GM19463 (cell line): Measurements from ENCODE around the gene PODXL2.
A peak's percentile ranks its signal among the peaks of the same experiment; 100 is the strongest.
"Not testable (repeated sequence)": the region's sequence is repeated elsewhere in the genome, so short reads cannot be mapped to it uniquely, and the experiment has no call there.

Experiments
- ATAC-seq: cut with Tn5 transposase; IDR thresholded peaks from one replicate; pipeline ENCODE4 v1.9.1; 2021; ENCODE audit warnings: mild to moderate bottlenecking, moderate library complexity; ENCODE audit not compliant: unreplicated experiment

The PODXL2 gene

DNA sequence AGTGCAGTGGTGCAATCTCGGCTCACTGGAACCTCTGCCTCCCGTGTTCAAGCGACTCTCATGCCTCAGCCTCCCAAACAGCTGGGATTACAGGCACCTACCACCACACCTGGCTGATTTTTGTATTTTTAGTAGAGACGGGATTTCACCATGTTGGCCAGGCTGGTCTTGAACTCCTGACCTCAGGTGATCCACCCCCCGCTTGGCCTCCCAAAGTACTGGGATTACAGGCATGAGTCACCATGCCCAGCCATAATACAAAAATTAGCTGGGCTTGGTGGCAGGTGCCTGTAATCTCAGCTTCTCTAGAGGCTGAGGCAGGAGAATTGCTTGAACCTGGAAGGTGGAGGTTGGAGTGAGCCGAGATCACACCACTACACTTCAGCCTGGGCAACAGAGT, 26.0 kb downstream of the PODXL2 start:
- not testable (repeated sequence) for ATAC-seq

- ATAC-seq = no peak
Observed at GRCh38 chr3:127655641-127656040, 26.7 kb downstream of the PODXL2 start.

- no peak for ATAC-seq
Observed at GRCh38 chr3:127656906-127657305, 27.9 kb downstream of the PODXL2 start.

DNA sequence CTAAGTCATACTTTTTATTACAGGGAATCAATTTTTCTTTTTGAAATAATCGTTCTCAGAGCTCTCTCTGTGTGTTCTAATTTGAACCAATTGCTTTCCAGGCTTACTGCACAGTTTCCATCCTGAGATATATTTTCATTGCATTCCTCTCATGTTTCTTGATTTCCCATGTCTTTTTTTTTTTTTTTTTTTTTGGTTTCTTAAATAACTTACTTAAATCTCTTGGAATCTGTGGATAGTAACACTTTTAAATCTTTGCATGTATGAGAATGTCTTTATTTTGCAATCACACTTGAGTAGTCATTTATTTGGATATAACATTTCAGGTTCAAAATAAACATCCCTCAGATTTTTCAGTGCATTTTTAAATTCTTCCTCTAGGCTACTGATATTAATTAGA, 29.2 kb downstream of the PODXL2 start:
- no peak for ATAC-seq

- ATAC-seq = no peak
Observed at GRCh38 chr3:127660621-127661251, 31.8 kb downstream of the PODXL2 start.

GRCh38 chr3:127661600-127661999, 32.6 kb downstream of the PODXL2 start:
- no peak for ATAC-seq

GRCh38 chr3:127662001-127662469, 33.0 kb downstream of the PODXL2 start:
- ATAC-seq = no peak

DNA sequence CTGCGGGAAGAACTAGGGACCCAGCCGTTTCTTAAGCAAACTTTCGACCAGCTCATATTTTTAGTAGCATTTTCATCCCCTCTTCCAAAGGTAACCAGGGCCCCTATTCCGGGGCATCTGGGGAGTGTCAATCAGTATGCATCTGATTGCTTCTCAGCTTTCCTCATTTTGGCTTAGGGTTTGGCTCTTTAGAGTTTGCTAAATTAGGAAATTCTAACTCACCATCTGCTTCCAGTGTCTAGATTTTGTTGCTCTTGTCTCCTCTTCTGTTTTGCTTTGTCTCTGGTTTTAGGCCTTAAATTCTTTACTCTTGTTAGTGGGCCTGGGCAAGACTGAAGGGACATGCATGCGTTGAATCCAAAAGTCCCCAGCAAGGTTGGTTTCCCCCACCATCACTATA, 34.2 kb downstream of the PODXL2 start:
- no peak for ATAC-seq

GRCh38 chr3:127665165-127665564, 36.2 kb downstream of the PODXL2 start:
- ATAC-seq = no peak

- ATAC-seq = no peak
Observed at GRCh38 chr3:127665586-127665985, 36.6 kb downstream of the PODXL2 start.

DNA sequence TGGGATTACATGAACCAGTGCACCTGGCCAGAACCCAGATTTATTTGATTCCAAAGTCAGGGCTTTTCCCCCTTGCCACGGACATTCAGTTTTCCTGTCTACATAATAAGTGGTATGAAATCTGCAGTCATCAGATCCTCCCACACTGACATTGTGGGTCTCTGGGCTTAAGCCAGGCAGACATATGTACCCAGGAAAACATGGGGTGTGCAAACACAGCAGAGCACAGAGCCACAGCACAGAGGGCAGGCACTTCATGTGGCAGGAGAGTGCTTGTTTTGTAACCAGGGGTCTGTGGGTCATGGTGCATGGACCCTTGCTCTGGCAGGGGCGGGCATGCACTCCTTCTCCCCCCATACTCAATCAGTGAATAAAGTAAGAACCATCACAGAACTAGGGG, 37.7 kb downstream of the PODXL2 start:
- ATAC-seq = no peak

- no peak for ATAC-seq
Observed at GRCh38 chr3:127667119-127667681, 38.2 kb downstream of the PODXL2 start.

- ATAC-seq = no peak
Observed at GRCh38 chr3:127668906-127669305, 39.9 kb downstream of the PODXL2 start.

DNA sequence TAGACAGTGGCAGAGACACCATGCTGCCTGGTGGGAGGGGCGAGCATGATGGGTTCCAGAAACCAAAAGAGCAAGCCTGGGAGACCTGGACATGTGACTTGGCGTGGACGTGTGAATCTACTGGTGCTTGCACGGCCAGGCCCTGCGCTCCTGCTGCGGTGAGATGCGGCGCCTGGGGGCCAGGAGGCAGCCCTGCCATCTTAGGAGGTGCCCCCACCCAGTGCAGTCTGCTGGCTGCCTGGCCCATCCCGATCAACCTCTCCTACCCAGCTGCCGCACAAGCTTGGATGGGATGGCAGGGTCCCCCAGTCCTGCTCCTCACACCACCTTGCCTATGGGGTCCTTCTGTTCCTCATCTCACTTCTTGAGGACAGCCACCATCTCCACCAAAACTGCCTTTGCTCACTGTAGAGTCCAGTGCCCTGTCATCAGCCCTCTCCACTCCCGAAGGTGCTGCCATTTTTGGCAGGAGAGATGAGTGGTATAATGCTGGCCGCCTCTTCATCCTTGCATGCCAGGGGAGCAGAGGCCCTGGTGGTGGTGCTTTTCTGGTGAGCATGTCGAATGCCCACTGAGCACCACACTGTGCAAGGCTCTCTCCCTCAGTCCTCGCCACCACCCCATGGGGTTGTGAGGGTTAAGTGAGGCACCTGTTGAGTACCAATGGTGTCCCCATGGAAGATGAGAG, 40.7 kb downstream of the PODXL2 start:
- no peak for ATAC-seq

DNA sequence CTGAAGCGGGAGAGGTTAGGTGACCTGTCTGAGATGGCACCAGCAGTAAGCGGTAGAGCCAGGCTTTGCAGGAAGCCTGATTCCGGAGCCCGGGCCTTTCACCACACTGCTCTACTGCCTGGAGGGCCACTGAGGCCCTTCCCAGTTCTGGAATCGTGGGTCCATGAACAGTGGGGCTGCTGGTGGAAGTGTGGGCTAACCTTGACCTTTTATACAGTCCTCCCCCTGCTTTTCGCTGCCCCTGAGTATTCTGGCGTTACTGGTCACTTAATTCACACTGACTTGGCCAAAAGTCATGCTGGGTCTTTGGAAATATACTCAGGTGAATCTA, 41.2 kb downstream of the PODXL2 start:
- ATAC-seq = no peak

- no peak for ATAC-seq
Observed at GRCh38 chr3:127670761-127671522, 42.0 kb downstream of the PODXL2 start.

GRCh38 chr3:127671523-127672428, 42.8 kb downstream of the PODXL2 start:
- ATAC-seq = peak; percentile 7

GRCh38 chr3:127672429-127673190, 43.6 kb downstream of the PODXL2 start, which contains the start of gene ABTB1:
ABTB1 (plus strand) TSS chr3:127672952; CDS start chr3:127673026, 74 bp downstream.
- ATAC-seq = peak; percentile 79

DNA sequence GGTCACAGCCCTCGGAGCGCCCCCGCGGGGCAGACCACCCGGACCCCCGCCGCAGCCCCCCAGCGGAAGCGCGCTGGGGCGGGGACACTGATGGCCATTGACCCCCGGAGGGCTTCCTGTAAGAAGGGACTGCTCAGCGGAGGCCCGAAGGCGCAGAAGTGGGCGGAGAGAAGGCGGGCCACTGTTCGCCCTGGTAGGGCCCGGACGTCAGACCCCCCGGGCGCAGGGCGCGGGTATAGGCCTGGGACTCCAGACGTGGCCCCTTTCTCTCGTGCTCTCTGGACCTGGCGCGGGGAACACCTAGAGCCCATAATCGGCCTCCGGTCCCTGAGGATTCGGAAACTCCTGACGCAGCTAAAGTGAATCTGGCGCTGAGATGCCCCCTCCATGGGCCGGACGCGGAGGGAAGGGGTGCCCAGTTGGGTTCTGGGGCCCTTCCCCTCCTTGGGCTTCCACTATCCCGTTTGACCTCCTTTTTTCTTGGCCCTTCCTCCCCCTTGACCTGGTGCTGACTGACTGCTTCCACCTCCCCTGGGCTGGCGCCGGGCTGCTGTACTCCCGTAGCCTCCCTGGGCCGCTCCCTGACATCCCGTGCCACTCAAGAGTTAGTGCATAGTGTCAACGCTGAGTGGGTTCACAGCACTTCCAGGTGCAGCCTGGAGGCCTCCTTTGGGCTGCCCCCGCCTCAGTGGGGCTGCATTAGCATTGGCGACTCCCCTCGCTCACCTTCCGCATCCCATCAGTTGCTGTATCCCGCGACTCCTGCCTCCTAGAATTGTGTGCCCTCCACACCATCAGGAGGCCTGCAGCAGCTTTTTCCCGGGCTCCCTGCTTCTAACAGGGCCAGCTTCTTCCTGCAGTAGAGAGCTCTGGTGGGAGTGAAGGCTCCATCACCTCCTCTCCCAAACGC, 44.5 kb downstream of the PODXL2 start:
- peak; percentile 41 for ATAC-seq
